Limb (tissue), 2 donors: Measurements from ENCODE around the gene GHRH.

ENCODE experiments used
- DNase-seq, 2 donors: peaks; one replicate each; pipeline ENCODE4 v3.0.0-alpha.2; 2016; ENCODE audit errors: extremely low spot score in 2 of 2

The GHRH gene

DNA sequence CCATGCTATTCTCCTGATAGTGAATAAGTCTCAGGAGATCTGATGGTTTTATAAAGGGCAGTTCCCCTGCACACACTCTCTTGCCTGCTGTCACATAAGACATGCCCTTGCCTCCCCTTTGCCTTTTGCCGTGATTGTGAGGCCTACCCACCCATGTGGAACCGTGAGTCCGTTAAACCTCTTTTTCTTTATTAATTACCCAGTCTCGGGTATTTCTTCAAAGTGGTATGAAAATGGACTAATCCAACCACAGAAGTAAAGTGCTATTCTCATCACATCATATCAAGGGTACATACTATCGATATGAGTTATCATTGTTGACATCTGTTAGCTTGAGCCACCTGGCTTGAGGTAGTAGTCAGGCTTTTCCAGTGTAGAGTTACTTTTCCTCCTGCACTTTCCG lies 30.1 kb upstream of the GHRH start:
- no peak for DNase-seq

DNA sequence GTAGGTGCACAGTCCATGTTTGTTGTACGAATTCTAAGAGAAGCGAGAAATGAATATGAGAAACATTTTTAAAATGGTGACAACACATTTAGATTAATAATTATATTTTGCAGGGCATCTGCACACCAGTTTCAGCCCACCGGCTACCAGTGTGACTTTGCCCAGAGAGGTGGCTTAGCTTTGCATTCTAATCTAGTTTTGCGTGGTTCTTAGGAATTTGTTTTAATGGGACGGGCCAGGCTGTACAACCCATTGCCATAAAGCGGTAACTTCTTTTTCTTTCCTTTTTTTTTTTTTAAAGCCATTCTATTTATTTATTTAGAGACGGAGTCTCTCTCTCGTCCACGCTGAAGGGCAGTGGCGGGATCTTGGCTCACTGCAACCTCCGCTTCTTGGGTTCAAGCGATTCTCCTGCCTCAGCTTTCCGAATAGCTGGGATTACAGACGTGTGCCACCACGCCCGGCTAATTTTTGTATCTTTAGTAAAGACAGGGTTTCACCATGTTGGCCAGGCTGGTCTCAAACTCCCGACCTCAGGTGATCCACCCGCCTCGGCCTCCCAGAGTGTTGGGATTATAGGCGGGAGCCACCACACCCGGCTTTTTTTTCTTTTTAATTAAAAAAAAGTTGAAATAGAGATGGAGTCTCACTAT lies 28.7 kb upstream of the GHRH start:
- DNase-seq, result no peak

GRCh38 chr20:37288091-37288490 lies 26.5 kb upstream of the GHRH start:
- no peak for DNase-seq

- no peak for DNase-seq
Measured at GRCh38 chr20:37285664-37286374, 24.2 kb upstream of the GHRH start.

GRCh38 chr20:37284691-37285161 lies 23.1 kb upstream of the GHRH start:
- no peak for DNase-seq

GRCh38 chr20:37283530-37284195 lies 22.0 kb upstream of the GHRH start:
- no peak for DNase-seq

DNA sequence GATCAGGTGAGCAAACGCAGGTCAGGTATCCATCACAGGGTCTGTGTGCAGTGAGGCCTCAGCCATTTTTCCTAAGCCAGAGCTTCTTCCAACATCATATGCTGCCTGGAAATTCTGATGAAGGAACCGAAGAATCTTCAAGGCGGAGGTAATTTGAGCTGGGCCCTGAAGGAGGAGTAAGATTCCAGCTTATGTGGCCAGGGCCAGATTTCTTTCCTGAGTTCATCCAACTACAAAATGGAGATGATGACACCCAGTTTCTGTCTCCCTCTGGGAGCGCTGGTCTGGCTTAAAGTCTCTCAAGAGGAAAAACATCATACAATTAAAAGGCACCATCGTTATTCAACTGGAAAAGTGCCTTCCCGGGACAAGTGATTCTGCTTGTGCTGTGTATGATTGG lies 20.9 kb upstream of the GHRH start:
- DNase-seq, result no peak

DNA sequence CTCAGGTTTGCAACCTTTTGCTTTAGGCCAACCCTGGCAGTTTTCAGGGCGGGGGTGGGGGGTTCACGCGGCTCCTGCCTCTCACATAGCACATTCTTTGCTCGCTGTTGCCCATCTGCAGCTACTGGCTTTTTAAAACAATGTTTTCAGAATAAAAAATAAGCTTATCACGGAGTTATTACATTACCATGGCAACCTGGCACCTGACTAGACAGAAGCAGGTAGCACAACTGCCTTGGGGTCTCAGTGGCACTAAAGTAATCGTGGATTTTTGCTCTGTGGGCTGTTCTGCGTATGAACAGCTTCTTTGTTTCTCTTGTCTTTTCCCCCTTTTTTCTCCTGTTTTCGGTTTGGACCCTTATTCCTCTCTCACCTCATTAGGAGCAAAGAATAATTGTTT lies 18.8 kb upstream of the GHRH start:
- no peak for DNase-seq

GRCh38 chr20:37279820-37280219 lies 18.2 kb upstream of the GHRH start:
- DNase-seq, result no peak

DNA sequence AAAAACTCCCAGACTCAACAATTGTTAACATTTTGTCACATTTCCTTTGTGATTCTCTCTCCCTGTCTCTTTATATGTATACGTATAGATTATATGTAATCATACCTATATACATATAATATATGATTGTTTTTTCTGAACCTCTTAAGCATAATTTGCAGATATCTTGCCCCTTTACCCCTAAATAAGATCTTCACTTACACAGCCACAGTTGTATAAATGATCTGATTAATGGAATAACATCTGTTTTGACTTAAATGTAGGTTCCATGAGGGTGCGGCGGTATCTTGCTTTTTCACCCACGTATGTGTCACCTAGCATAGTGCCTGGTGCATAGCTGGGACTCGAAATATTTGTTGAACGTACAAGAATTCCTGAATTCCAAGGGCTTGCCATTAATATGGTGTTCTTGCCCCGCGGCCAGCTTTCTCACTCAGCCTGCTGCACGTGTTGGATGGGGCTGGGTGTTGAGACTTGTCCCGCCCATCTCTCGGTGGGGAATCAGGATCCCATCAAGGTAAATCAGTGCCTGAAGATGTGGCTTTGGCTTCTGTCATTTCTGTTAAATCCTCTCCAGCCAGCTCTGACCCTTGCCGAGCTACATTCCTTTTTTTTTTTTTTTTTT lies 17.5 kb upstream of the GHRH start:
- DNase-seq, result peak in 1 of 2 donors; percentile 44

GRCh38 chr20:37277253-37277593 lies 15.6 kb upstream of the GHRH start:
- no peak for DNase-seq

GRCh38 chr20:37276494-37277252 lies 15.1 kb upstream of the GHRH start:
- peak; percentile 71 to 80 for DNase-seq

DNA sequence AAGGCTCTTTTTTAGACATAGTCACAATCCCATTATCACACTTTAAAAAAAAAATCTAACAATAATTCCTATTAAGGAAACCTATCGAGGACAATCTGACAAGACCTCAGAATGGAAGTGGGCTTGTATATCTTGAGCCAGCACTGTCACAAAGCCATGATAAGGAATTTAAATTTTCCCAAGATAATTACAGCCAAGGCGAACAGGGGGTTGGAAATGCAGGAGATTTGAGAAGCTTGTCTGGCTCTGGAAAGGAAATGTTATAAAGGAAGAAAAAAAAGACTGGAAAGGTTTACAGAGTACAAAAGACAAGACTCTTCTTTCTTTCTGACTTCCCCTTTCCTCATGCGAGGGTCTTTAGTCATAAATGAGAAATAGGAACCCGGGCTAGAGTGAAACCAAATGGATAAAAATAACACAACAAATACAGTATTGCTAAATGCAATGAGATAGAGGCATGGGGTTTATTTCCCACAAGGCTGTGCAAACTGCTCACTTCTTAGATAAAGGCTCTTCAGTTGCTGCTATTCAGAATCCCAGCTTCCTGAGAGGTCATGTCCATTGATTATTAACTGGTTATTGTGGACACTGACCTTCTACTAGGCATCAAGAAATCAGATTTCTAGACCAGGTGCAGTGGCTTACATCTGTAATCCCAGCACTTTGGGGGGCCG lies 13.4 kb upstream of the GHRH start:
- DNase-seq, result no peak

DNA sequence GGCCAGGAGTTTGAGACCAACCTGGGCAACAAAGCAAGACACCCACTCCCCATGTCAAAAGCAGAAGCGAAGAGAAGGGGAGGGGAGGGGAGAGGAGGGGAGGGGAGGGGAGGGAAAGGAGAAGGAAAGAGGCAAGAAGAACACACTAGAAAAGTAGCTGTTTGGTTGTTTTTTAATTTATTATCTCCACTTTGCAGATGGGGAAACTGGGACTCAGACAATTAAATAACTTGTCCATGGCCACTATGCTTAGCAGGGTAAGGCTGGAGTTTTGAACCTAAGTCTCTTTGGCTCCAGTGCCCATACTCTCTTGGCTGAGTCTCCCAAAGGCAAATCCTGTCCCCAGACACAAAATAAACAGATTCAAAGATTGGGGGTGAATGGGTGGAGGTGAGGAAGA lies 12.4 kb upstream of the GHRH start:
- no peak for DNase-seq

DNA sequence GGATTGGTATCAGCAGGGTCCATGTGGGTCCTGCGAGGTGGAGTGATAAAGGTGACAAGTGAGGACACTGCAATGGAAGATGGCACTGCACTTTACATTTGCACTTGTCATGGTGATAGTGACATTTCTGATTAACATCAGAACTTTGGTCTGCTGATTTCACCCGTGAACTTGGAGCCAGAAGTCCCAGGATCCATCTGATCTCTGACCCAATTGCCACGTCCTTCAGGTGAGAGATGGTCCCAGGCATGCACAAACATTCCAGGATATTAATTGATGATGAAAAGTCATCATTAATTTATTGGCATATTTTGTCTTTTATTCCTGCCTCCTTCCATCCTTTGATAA lies 9.8 kb upstream of the GHRH start:
- DNase-seq, result no peak

- no peak for DNase-seq
Measured at GRCh38 chr20:37270576-37271420, 9.2 kb upstream of the GHRH start.

GRCh38 chr20:37267667-37268313 lies 6.2 kb upstream of the GHRH start:
- peak in 1 of 2 donors; percentile 57 for DNase-seq

DNA sequence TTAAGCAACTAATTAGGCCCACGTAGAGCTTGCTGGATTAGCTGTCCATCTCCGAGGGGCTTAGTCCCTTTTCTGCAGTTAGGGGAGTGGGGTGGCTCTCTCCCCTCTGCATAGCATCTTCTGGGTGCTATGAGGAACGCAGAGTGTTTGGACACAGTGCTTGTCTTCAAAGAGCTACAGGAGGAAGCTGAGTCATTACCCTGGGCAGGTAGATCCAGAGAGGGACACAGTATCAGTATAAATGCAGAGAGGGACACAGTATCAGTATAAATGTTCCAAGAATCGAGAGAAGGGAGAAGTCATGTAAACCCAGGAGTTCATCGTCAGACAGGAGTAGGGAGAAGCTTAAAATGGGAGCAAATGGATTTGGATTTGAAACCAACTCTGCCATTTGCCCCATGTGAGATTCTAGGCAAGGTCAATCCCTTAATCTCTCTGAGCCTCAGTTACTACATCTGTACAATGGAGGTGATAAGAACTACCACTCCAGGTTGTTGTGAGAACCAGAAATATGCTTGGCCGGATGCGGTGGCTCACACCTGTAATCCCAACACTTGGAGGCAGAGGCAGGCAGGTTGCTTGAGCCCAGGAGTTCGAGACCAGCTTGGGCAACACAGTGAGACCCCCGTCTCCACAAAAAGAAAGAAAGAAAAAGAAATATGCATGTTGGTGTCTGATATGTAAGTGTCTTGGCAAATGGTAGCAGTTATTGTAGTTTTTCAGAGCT lies 5.5 kb upstream of the GHRH start:
- no peak for DNase-seq

- DNase-seq, result no peak
Measured at GRCh38 chr20:37265152-37265551, 3.5 kb upstream of the GHRH start.
